Measurements from ENCODE around the gene SCAF4. TPM values are rescaled to one million over a fixed set of nuclear protein-coding genes. Genes with fewer than 3 reads are reported as not detected.
"Not testable (repeated sequence)": the region's sequence is repeated elsewhere in the genome, so short reads cannot be mapped to it uniquely, and the experiment has no call there.

SCAF4 gene, protein sequence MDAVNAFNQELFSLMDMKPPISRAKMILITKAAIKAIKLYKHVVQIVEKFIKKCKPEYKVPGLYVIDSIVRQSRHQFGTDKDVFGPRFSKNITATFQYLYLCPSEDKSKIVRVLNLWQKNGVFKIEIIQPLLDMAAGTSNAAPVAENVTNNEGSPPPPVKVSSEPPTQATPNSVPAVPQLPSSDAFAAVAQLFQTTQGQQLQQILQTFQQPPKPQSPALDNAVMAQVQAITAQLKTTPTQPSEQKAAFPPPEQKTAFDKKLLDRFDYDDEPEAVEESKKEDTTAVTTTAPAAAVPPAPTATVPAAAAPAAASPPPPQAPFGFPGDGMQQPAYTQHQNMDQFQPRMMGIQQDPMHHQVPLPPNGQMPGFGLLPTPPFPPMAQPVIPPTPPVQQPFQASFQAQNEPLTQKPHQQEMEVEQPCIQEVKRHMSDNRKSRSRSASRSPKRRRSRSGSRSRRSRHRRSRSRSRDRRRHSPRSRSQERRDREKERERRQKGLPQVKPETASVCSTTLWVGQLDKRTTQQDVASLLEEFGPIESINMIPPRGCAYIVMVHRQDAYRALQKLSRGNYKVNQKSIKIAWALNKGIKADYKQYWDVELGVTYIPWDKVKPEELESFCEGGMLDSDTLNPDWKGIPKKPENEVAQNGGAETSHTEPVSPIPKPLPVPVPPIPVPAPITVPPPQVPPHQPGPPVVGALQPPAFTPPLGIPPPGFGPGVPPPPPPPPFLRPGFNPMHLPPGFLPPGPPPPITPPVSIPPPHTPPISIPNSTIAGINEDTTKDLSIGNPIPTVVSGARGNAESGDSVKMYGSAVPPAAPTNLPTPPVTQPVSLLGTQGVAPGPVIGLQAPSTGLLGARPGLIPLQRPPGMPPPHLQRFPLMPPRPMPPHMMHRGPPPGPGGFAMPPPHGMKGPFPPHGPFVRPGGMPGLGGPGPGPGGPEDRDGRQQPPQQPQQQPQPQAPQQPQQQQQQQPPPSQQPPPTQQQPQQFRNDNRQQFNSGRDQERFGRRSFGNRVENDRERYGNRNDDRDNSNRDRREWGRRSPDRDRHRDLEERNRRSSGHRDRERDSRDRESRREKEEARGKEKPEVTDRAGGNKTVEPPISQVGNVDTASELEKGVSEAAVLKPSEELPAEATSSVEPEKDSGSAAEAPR
- total RNA-seq = 10 to 100 TPM; 52.0 to 53.9 TPM

DNA sequence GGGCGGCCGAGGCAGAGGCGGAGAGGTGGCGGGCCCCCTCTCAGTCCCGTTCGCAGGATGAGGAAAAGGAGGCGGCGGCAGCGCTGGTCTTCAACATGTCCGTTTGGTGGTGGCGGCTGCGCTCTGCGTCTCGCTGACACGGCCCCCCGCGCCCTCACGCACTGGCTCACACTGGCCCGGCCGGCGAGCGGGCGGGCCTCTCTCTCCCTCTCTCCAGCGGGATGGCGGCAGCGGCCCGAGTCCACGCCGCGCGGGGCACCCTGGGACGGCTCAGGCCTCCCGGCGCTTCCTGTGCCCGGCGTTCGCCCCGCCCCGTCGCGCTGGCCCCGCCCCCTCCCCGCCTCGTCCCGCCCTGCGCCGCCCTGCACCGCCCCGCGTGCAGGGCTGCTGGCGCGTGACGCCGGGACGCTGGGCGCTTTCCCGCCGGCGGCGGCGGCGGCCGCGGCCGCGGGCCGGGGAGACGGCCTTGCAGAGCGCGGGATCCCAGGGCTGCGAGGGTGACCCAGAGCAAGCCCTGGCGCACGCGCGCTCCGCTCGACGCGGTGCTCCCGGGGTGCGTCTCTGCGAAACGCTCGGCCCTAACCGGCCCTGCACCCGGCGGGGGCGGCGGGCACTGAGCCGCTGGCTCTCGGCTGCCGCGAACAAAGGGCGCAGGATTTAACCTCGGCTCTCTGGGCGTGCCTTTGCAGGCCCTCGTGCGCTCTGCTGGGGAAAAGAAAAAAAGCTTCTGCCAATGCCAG, at the start of gene SCAF4:
Gene SCAF4 (minus strand): TSS at position 262 of the 740 bp plus-strand sequence. CDS start 426 bp downstream, outside the sequence.
- peak within 1 kb of the TSS; percentile 78 for H3K27ac Mint-ChIP-seq
- ATAC-seq (peak; percentile 85), DNase-seq (peak; percentile 85)
- H3K4me3 Mint-ChIP-seq = peak within 1 kb of the TSS; percentile 84
- CTCF ChIA-PET = interaction anchor here (0.6 to 1.0 kb wide), 2 partner anchors 8 to 43 kb away, joined by 3 read pairs; no protein-coding TSS in a partner anchor
- peaks cover 11% of the 10 kb centered on the region for H3K4me1 Mint-ChIP-seq
- no peaks in the 10 kb centered on the region for H3K9me3 Mint-ChIP-seq (ENCODE audit: low read depth)
- peaks cover 5% of the 10 kb centered on the region for H3K36me3 Mint-ChIP-seq
- no peaks in the 10 kb centered on the region for H3K27me3 Mint-ChIP-seq

DNA sequence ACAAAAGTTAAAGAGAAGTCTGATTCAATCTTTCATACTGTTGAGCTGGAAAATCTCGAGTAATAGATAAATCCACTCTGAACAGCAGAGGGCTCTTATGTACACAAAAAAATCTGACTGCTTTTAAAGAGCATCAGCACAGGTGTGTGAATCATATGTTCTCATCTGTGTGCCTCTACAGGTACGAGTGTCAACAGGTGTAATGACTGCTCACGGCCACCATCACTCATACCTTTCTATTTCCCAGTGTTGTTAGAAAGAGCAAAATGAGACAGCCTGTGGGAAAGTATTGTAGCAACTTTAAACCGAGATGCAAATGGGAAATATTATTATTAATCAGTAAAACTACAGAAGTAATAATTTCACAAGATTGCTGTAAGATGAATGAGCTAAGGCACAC, 49.0 kb upstream of the SCAF4 start:
- H3K4me1 Mint-ChIP-seq = peaks cover 2% of the 10 kb centered on the region
- H3K27ac Mint-ChIP-seq = no peak overlapping the region
- H3K27me3 Mint-ChIP-seq = peaks cover 13% of the 10 kb centered on the region
- CTCF ChIA-PET = no interaction called here
- H3K9me3 Mint-ChIP-seq (ENCODE audit: low read depth) = no peaks in the 10 kb centered on the region
- no peak overlapping the region for H3K4me3 Mint-ChIP-seq
- peaks cover 1% of the 10 kb centered on the region for H3K36me3 Mint-ChIP-seq
- ATAC-seq = no peak
- no peak for DNase-seq

DNA sequence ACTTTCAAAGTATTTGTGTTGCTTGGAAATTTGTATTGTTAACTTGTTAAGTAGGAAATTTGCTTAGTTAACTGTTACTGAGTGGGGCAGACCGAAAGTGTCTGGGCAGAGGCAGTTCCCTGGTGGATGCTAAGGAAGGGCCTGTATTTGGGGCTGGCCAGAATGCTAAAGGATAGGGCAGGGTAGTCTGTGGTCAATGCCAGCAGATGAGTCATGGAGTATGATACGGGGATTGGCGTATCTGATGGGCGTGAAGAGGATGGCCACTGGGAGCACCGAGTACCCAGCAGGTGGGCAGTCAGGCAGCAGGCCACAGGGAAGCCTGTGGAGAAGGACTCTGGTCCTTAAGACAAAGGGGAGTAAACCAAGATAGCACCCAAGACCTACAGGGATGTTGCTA, 46.6 kb upstream of the SCAF4 start:
- Mint-ChIP-seq H3K36me3 (no peaks in the 10 kb centered on the region), H3K9me3 (ENCODE audit: low read depth) (no peaks in the 10 kb centered on the region), H3K27ac (no peak overlapping the region), H3K27me3 (peaks cover 13% of the 10 kb centered on the region), H3K4me1 (no peaks in the 10 kb centered on the region), H3K4me3 (no peak overlapping the region)
- no peak for DNase-seq
- ATAC-seq = no peak
- CTCF ChIA-PET = no interaction called here

DNA sequence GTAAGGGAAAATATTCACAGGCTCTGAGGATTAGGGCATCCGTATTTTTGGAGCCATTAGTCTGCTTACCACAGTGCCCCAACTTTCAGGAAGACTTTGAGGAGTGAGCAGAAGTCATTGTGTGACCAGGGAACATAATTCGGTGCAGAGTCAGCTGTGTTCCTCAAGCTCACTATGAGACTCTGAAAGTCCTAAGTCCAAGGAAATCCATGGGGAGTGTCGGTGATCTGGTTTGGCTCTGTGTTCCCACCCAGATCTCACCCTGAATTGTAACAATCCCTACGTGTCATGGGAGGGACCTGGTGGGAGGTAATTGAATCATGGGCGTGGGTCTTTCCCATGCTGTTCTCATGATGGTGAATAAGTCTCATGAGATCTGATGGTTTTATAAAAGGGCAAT, 45.9 kb upstream of the SCAF4 start:
- CTCF ChIA-PET = no interaction called here
- no peak for ATAC-seq
- Mint-ChIP-seq H3K4me1 (no peaks in the 10 kb centered on the region), H3K27ac (no peak overlapping the region), H3K27me3 (peaks cover 8% of the 10 kb centered on the region), H3K9me3 (ENCODE audit: low read depth) (no peaks in the 10 kb centered on the region), H3K36me3 (no peaks in the 10 kb centered on the region), H3K4me3 (no peak overlapping the region)
- no peak for DNase-seq

GRCh38 chr21:31774031-31774430, 42.1 kb upstream of the SCAF4 start:
- Mint-ChIP-seq H3K27ac (no peak overlapping the region), H3K4me3 (no peak overlapping the region), H3K4me1 (no peaks in the 10 kb centered on the region), H3K9me3 (ENCODE audit: low read depth) (no peaks in the 10 kb centered on the region), H3K27me3 (peaks cover 2% of the 10 kb centered on the region), H3K36me3 (no peaks in the 10 kb centered on the region)
- CTCF ChIA-PET = no interaction called here
- no peak for ATAC-seq
- DNase-seq = no peak

DNA sequence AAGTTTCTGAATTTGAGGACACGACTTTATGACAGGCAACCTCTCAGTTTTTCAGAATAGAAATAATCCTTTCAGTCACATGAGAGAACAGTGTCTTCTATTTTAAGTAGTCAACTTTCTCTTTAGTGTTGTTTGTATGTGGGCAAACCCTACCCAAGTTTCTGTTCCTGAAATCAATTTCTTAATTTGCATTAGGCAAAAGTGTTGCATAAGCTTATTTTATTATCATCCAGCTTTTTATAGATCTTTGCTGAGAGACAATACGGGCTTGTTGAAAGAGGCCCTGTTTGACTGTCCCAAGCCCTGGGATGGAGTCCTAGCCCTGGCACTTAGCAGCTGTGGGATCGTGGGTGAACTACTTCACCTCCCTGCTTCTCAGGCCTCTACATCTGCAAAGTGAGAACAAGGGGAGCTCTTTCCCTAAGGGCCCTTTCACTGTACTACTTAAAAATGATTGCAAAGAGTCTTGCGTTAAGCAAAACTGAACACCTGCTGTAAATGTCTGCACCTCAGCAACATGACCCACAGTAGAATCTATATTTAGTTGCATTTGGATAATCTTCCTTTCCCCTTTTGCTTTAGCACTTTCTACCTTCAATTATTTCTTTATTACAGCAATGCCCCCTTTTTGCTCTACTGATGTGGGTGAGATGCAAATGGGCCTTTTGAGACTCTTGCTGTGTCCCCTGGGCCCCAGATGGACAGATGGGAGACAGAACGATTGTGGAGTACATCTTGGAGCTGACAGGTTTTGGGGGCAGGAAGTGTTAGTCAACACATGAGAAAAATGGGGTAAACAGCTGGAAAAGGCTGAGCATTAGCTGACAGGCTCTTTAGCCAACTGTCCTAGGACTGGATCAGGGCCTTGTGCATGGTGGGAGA, 41.0 kb upstream of the SCAF4 start:
- H3K4me1 Mint-ChIP-seq = no peaks in the 10 kb centered on the region
- no peak for DNase-seq
- no peak overlapping the region for H3K4me3 Mint-ChIP-seq
- no peak overlapping the region for H3K27ac Mint-ChIP-seq
- no peak for ATAC-seq
- H3K9me3 Mint-ChIP-seq (ENCODE audit: low read depth) = no peaks in the 10 kb centered on the region
- H3K36me3 Mint-ChIP-seq = no peaks in the 10 kb centered on the region
- CTCF ChIA-PET = no interaction called here
- H3K27me3 Mint-ChIP-seq = peaks cover 2% of the 10 kb centered on the region

- Mint-ChIP-seq H3K4me1 (no peaks in the 10 kb centered on the region), H3K27me3 (no peaks in the 10 kb centered on the region), H3K36me3 (no peaks in the 10 kb centered on the region), H3K27ac (no peak overlapping the region), H3K4me3 (no peak overlapping the region), H3K9me3 (ENCODE audit: low read depth) (no peaks in the 10 kb centered on the region)
- CTCF ChIA-PET = no interaction called here
- DNase-seq = no peak
- ATAC-seq = no peak
These were observed 39.8 kb upstream of the SCAF4 start for GRCh38 chr21:31771685-31772084.

DNA sequence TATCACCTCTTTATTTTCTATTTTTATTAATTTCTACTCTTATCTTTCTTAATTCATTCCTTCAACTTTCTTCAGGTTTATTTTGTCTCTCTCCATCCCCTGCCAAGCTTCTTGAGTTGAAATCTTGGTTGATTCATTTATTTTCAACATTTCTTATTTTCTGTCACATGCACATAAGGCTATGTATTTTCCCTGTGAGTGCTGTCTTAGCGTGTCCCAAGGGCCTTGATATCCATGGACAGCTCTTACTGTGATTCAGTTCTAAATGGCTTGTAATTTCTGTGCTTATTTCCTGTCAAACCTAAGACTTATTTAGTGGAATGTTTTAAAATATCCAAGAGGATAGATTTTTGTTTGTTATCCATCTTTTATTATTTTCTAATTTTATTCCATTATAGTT, 36.8 kb upstream of the SCAF4 start:
- Mint-ChIP-seq H3K27me3 (peaks cover 3% of the 10 kb centered on the region), H3K36me3 (no peaks in the 10 kb centered on the region), H3K4me1 (no peaks in the 10 kb centered on the region), H3K27ac (no peak overlapping the region), H3K9me3 (ENCODE audit: low read depth) (no peaks in the 10 kb centered on the region), H3K4me3 (no peak overlapping the region)
- CTCF ChIA-PET = no interaction called here
- DNase-seq (no peak), ATAC-seq (no peak)

DNA sequence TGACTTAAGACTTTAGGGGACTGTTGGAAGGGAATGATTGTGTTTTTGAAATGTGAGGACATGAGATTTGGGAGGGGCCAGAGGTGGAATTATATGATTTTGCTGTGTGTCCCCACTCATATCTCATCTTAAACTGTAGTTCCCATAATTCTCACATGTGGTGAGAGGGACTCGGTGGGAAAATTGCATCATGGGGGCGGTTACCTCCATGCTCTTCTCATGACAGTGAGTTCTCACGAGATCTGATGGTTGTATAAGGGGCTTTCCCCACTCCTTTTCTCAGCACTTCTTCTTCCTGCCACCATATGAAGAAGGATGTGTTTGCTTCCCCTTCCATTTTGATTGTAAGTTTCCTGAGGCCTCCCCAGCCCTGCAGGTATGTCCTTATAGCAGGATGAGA, 35.0 kb upstream of the SCAF4 start:
- H3K36me3 Mint-ChIP-seq = no peaks in the 10 kb centered on the region
- no peak overlapping the region for H3K4me3 Mint-ChIP-seq
- no peak overlapping the region for H3K27ac Mint-ChIP-seq
- CTCF ChIA-PET = no interaction called here
- no peak for DNase-seq
- H3K9me3 Mint-ChIP-seq (ENCODE audit: low read depth) = no peaks in the 10 kb centered on the region
- H3K27me3 Mint-ChIP-seq = peaks cover 5% of the 10 kb centered on the region
- no peak for ATAC-seq
- no peaks in the 10 kb centered on the region for H3K4me1 Mint-ChIP-seq

DNA sequence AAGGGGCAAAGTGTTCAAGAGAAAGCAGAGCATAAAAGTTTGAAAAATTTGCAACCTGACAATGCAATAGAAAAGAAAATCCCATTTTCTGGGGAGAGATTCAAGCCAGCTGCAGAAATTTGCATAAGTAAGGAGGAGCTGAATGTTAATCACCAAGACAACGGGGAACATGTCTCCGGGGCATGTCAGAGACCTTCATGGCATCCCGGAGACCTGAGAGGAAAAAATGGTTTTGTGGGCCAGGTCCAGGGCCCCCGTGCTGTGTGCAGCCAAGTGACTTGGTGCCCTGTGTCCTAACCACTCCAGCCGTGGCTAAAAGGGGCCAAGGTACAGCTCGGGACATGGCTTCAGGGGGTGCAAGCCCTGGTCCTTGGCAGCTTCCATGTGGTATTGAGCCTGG, 33.9 kb upstream of the SCAF4 start:
- H3K9me3 Mint-ChIP-seq (ENCODE audit: low read depth); H3K4me3 Mint-ChIP-seq; H3K36me3 Mint-ChIP-seq; H3K4me1 Mint-ChIP-seq; CTCF ChIA-PET; DNase-seq; H3K27me3 Mint-ChIP-seq; H3K27ac Mint-ChIP-seq; ATAC-seq: not testable (repeated sequence)

- no peak overlapping the region for H3K4me3 Mint-ChIP-seq
- no peaks in the 10 kb centered on the region for H3K9me3 Mint-ChIP-seq (ENCODE audit: low read depth)
- DNase-seq (no peak), ATAC-seq (no peak)
- CTCF ChIA-PET = no interaction called here
- peaks cover 5% of the 10 kb centered on the region for H3K27me3 Mint-ChIP-seq
- H3K36me3 Mint-ChIP-seq = no peaks in the 10 kb centered on the region
- no peak overlapping the region for H3K27ac Mint-ChIP-seq
- no peaks in the 10 kb centered on the region for H3K4me1 Mint-ChIP-seq
These were observed 29.0 kb upstream of the SCAF4 start for GRCh38 chr21:31760931-31761330.

- Mint-ChIP-seq H3K36me3 (no peaks in the 10 kb centered on the region), H3K4me3 (no peak overlapping the region), H3K9me3 (ENCODE audit: low read depth) (no peaks in the 10 kb centered on the region), H3K27me3 (no peaks in the 10 kb centered on the region), H3K4me1 (no peaks in the 10 kb centered on the region), H3K27ac (no peak overlapping the region)
- DNase-seq = no peak
- CTCF ChIA-PET = no interaction called here
- no peak for ATAC-seq
These were observed 24.9 kb upstream of the SCAF4 start for GRCh38 chr21:31756787-31757186.
